Stimulated activated CD4-positive, alpha-beta T cell treated with anti-CD3 and anti-CD28 coated beads, Interleukin-2, amount 100 ng/mL, for 24 hours (primary cell): ENCODE measurements around the gene STK39.

ENCODE experiments used
- DNase-seq, 2 donors: peaks; one replicate each; pipeline ENCODE4 v3.0.0-alpha.2; 2020

The STK39 gene

GRCh38 chr2:167980439-167980838 is 267.0 kb downstream of the STK39 start:
- DNase-seq = no peak

- no peak for DNase-seq
These were observed 274.6 kb downstream of the STK39 start for GRCh38 chr2:167972746-167973145.

GRCh38 chr2:167972020-167972419 is 275.4 kb downstream of the STK39 start:
- no peak for DNase-seq

GRCh38 chr2:167966937-167967913 is 280.2 kb downstream of the STK39 start:
- DNase-seq = no peak

- DNase-seq = no peak
These were observed 281.3 kb downstream of the STK39 start for GRCh38 chr2:167965907-167966761.

- no peak for DNase-seq
These were observed 282.6 kb downstream of the STK39 start for GRCh38 chr2:167964650-167965413.

GRCh38 chr2:167963899-167964649 is 283.3 kb downstream of the STK39 start:
- no peak for DNase-seq

GRCh38 chr2:167962436-167963226 is 284.8 kb downstream of the STK39 start:
- no peak for DNase-seq

- no peak for DNase-seq
These were observed 285.8 kb downstream of the STK39 start for GRCh38 chr2:167961536-167962048.

GRCh38 chr2:167960089-167960747 is 287.2 kb downstream of the STK39 start:
- no peak for DNase-seq

GRCh38 chr2:167957662-167958061 is 289.7 kb downstream of the STK39 start:
- no peak for DNase-seq

GRCh38 chr2:167955264-167955906 is 292.0 kb downstream of the STK39 start:
- DNase-seq = no peak

- DNase-seq = no peak
These were observed 292.9 kb downstream of the STK39 start for GRCh38 chr2:167954495-167954894.

GRCh38 chr2:167953776-167954175 is 293.6 kb downstream of the STK39 start:
- no peak for DNase-seq

- DNase-seq = no peak
These were observed 296.8 kb downstream of the STK39 start for GRCh38 chr2:167950571-167950970.

GRCh38 chr2:167946441-167946841 is 301.0 kb downstream of the STK39 start:
- DNase-seq = no peak

- no peak for DNase-seq
These were observed 301.6 kb downstream of the STK39 start for GRCh38 chr2:167945660-167946368.

- DNase-seq = no peak
These were observed 302.4 kb downstream of the STK39 start for GRCh38 chr2:167944825-167945659.
